Limb (tissue), 2 donors: Measurements from ENCODE around the gene DSCAML1.

Experiments used
- DNase-seq, 2 donors: peaks; one replicate each; pipeline ENCODE4 v3.0.0-alpha.2; 2016; ENCODE audit errors: extremely low spot score in 2 of 2

The DSCAML1 gene

GRCh38 chr11:117588166-117588810 is 208.7 kb downstream of the DSCAML1 start:
- DNase-seq: no peak

- DNase-seq: no peak
These were observed 209.6 kb downstream of the DSCAML1 start for GRCh38 chr11:117587416-117587815.

- DNase-seq: no peak
These were observed 210.6 kb downstream of the DSCAML1 start for GRCh38 chr11:117586392-117586791.

- no peak for DNase-seq
These were observed 211.4 kb downstream of the DSCAML1 start for GRCh38 chr11:117585631-117586030.

GRCh38 chr11:117584056-117584830 is 212.8 kb downstream of the DSCAML1 start:
- no peak for DNase-seq

GRCh38 chr11:117583063-117583801 is 213.8 kb downstream of the DSCAML1 start:
- DNase-seq: no peak

GRCh38 chr11:117582433-117582832 is 214.6 kb downstream of the DSCAML1 start:
- no peak for DNase-seq

- DNase-seq: no peak
These were observed 216.2 kb downstream of the DSCAML1 start for GRCh38 chr11:117580866-117581265.

GRCh38 chr11:117579161-117579560 is 217.9 kb downstream of the DSCAML1 start:
- DNase-seq: no peak

- no peak for DNase-seq
These were observed 221.2 kb downstream of the DSCAML1 start for GRCh38 chr11:117575856-117576255.

GRCh38 chr11:117574551-117574950 is 222.5 kb downstream of the DSCAML1 start:
- no peak for DNase-seq

- DNase-seq: no peak
These were observed 223.7 kb downstream of the DSCAML1 start for GRCh38 chr11:117573326-117573725.

- DNase-seq: no peak
These were observed 224.3 kb downstream of the DSCAML1 start for GRCh38 chr11:117572671-117573070.

- no peak for DNase-seq
These were observed 224.9 kb downstream of the DSCAML1 start for GRCh38 chr11:117572129-117572528.

- no peak for DNase-seq
These were observed 226.3 kb downstream of the DSCAML1 start for GRCh38 chr11:117570701-117571100.

GRCh38 chr11:117569911-117570310 is 227.1 kb downstream of the DSCAML1 start:
- DNase-seq: no peak

GRCh38 chr11:117565709-117566108 is 231.3 kb downstream of the DSCAML1 start:
- no peak for DNase-seq

- DNase-seq: no peak
These were observed 232.7 kb downstream of the DSCAML1 start for GRCh38 chr11:117564321-117564720.

GRCh38 chr11:117563556-117563955 is 233.5 kb downstream of the DSCAML1 start:
- no peak for DNase-seq

GRCh38 chr11:117562136-117562535 is 234.9 kb downstream of the DSCAML1 start:
- no peak for DNase-seq

GRCh38 chr11:117560780-117561530 is 236.1 kb downstream of the DSCAML1 start:
- no peak for DNase-seq

- no peak for DNase-seq
These were observed 237.3 kb downstream of the DSCAML1 start for GRCh38 chr11:117559698-117560097.
